ENCODE measurements around the gene RFTN1. TPM values are rescaled to one million over a fixed set of nuclear protein-coding genes. Genes with fewer than 3 reads are reported as not detected.

Gene RFTN1
- total RNA-seq, 1 experiment from 2014 or later, result 2.2 TPM

DNA sequence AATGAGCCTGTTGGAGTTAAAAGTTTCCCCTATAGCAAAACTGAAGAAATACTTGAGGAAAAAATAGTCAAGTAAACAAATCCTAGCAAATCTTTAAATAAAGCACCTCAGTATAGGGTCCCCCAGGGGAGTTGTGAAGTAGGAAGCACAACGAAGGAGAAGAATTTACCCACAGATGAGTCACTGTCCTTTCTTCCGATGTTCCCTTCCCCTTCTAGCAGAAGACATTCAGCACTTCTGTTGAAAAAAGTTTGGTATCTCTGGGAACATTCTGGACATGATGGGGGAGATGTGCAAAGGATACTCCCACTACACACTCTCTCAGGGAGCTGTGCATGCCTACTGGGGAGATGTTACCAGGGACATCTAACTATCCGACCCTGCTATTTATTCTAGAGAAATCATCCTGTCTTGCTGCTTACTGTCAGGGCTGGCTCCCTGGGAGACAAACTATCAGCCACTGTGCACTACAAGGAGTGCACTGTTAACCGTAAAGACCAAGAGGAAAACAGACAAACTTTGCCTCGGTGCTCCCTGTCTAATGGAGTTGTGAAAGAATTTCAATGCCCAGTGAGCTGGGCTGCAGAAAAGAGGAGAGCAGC, 93.8 kb downstream of the RFTN1 start:
- H2BK120ac ChIP-seq (ENCODE audit: low read depth, low read length, poor library complexity, severe bottlenecking), result no peak overlapping the region
- no peaks in the 10 kb centered on the region for H3K27me3 ChIP-seq (ENCODE audit: insufficient read depth, low read length)
- H3K9me3 ChIP-seq (ENCODE audit: control insufficient read depth, low read depth, low read length), result no peaks in the 10 kb centered on the region
- no peak overlapping the region for H3K56ac ChIP-seq (ENCODE audit: insufficient read length, low read depth, low read length)
- Mint-ChIP-seq H3K36me3 (ENCODE audit: insufficient read depth in 1 of 3, low read depth in 3 of 3) (no peaks in the 10 kb centered on the region), H3K27me3 (ENCODE audit: low read depth) (no peaks in the 10 kb centered on the region; the same call in none of the 2 replicates), H3K4me1 (peaks cover 4 to 6% of the 10 kb centered on the region in 2 experiments), H3K9me3 (no peaks in the 10 kb centered on the region), H3K4me3 (no peak overlapping the region), H3K27ac (no peak overlapping the region)
- no peak overlapping the region for H2AFZ ChIP-seq (ENCODE audit: low read length)
- H2AK5ac ChIP-seq (ENCODE audit: insufficient read length, low read length), result no peak overlapping the region
- TF ChIP-seq, protein P1, sequence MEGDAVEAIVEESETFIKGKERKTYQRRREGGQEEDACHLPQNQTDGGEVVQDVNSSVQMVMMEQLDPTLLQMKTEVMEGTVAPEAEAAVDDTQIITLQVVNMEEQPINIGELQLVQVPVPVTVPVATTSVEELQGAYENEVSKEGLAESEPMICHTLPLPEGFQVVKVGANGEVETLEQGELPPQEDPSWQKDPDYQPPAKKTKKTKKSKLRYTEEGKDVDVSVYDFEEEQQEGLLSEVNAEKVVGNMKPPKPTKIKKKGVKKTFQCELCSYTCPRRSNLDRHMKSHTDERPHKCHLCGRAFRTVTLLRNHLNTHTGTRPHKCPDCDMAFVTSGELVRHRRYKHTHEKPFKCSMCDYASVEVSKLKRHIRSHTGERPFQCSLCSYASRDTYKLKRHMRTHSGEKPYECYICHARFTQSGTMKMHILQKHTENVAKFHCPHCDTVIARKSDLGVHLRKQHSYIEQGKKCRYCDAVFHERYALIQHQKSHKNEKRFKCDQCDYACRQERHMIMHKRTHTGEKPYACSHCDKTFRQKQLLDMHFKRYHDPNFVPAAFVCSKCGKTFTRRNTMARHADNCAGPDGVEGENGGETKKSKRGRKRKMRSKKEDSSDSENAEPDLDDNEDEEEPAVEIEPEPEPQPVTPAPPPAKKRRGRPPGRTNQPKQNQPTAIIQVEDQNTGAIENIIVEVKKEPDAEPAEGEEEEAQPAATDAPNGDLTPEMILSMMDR (conservative IDR thresholded peaks at IDR 0.05), result no peak
- no peak overlapping the region for H4K8ac ChIP-seq (replicated peaks; ENCODE audit: insufficient read length, low read depth, low read length)
- DNase-seq, result no peak
- H4K91ac ChIP-seq (ENCODE audit: insufficient read length, low read depth, low read length), result no peak overlapping the region
- no peak overlapping the region for H3T11ph ChIP-seq (ENCODE audit: low read length)
- H3K23me2 ChIP-seq (ENCODE audit: insufficient read length, low read depth, low read length, poor library complexity, severe bottlenecking), result no peaks in the 10 kb centered on the region
- no peaks in the 10 kb centered on the region for H3K79me1 ChIP-seq (ENCODE audit: insufficient read depth, low read depth, low read length, poor library complexity, severe bottlenecking)
- H3K14ac ChIP-seq (ENCODE audit: insufficient read depth, low read length), result no peak overlapping the region
- WGBS (ENCODE audit: extremely low coverage, insufficient read length, low lambda C conversion rate), result no CpG with 5 or more reads among the region's 5 CpGs
- no peak overlapping the region for H3K23ac ChIP-seq (ENCODE audit: insufficient read length, low read depth, low read length)
- no peaks in the 10 kb centered on the region for H3K79me2 ChIP-seq (ENCODE audit: insufficient read depth, low read length)
- no peak overlapping the region for H3K4me2 ChIP-seq (ENCODE audit: insufficient read depth, insufficient read length, low read length)
- no peaks in the 10 kb centered on the region for H3K4me1 ChIP-seq (ENCODE audit: insufficient read depth, low read length)
- H3K4ac ChIP-seq (ENCODE audit: low read depth, low read length), result no peak overlapping the region
- H4K20me1 ChIP-seq (ENCODE audit: control insufficient read depth, insufficient read depth, insufficient read length), result no peaks in the 10 kb centered on the region
- no peak overlapping the region for H3K18ac ChIP-seq (ENCODE audit: insufficient read length, low read depth, low read length)
- no peak overlapping the region for H3K9ac ChIP-seq (ENCODE audit: extremely low read depth, insufficient read length, low read length)
- no peak overlapping the region for H3K27ac ChIP-seq (ENCODE audit: insufficient read length, low read depth, low read length)
- H4K5ac ChIP-seq (ENCODE audit: insufficient read length, low read depth, low read length), result no peak overlapping the region
- no peak overlapping the region for H2BK12ac ChIP-seq (ENCODE audit: insufficient read length, low read depth, low read length)
- H2BK20ac ChIP-seq (ENCODE audit: low read depth, low read length, poor library complexity, severe bottlenecking), result no peak overlapping the region
- H2BK15ac ChIP-seq (ENCODE audit: low read depth, low read length), result no peak overlapping the region
- no peak overlapping the region for H2BK5ac ChIP-seq (ENCODE audit: insufficient read length, low read length)
